GM23338 (cell line): ENCODE data around the gene PTPRE.

Experiments used
- CREB1 ChIP-seq: fragments of 250-450 bp; sonication (Bioruptor Pico); IDR thresholded peaks from 2 replicates; pipeline ENCODE4 v1.5.0; 2020; ENCODE audit warnings: low read depth, mild to moderate bottlenecking, moderate library complexity
- CTCF ChIP-seq, 2 experiments: fragments of 200-600 bp in 1 of 2; sonication (generic) in 1 of 2; conservative IDR thresholded peaks; 2 replicates each; pipeline versions ENCODE4 v1.5.1 to v1.6.1; 2016 to 2017; ENCODE audit warnings: antibody characterized with exemption in 2 of 2, low read depth in 2 of 2, mild to moderate bottlenecking in 2 of 2, moderate library complexity in 1 of 2
- ETS1 ChIP-seq: IDR thresholded peaks from 2 replicates; pipeline ENCODE4 v1.6.1; 2016; ENCODE audit warnings: antibody characterized with exemption
- EZH2 ChIP-seq: fragments of 200-600 bp; sonication (generic); IDR thresholded peaks from one replicate; pipeline ENCODE4 v1.8.0; 2017; ENCODE audit warnings: antibody characterized with exemption, mild to moderate bottlenecking, low read depth; ENCODE audit not compliant: unreplicated experiment
- EZH2phosphoT487 ChIP-seq: fragments of 200-600 bp; sonication (generic); IDR thresholded peaks from one replicate; pipeline ENCODE4 v1.8.1; 2018; ENCODE audit warnings: antibody characterized with exemption; ENCODE audit not compliant: unreplicated experiment
- JUNB ChIP-seq: IDR thresholded peaks from one replicate; pipeline ENCODE4 v1.6.1; 2016; ENCODE audit warnings: antibody characterized with exemption; ENCODE audit not compliant: unreplicated experiment
- NANOG ChIP-seq: IDR thresholded peaks from 2 replicates; pipeline ENCODE4 v1.6.1; 2016; ENCODE audit warnings: antibody characterized with exemption, borderline replicate concordance
- POLR2AphosphoS5 ChIP-seq: IDR thresholded peaks from 2 replicates; pipeline ENCODE4 v1.6.1; 2016; ENCODE audit warnings: antibody characterized with exemption, low read depth
- STAT1 ChIP-seq: IDR thresholded peaks from one replicate; pipeline ENCODE4 v1.6.1; 2016; ENCODE audit warnings: antibody characterized with exemption; ENCODE audit not compliant: unreplicated experiment
- ZNF114 ChIP-seq: fragments of 250-450 bp; sonication (Bioruptor Pico); IDR thresholded peaks from 2 replicates; pipeline ENCODE4 v1.5.0; 2020; ENCODE audit warnings: mild to moderate bottlenecking, moderate library complexity
- ZNF331 ChIP-seq: fragments of 250-450 bp; sonication (Bioruptor Pico); IDR thresholded peaks from 2 replicates; pipeline ENCODE4 v1.5.0; 2020; ENCODE audit warnings: low read depth, mild to moderate bottlenecking, moderate library complexity
- TF ChIP-seq, protein P1 (sequence below): IDR thresholded peaks from one replicate; pipeline ENCODE4 v1.6.1; 2018; ENCODE audit warnings: antibody characterized with exemption; ENCODE audit not compliant: unreplicated experiment

GRCh38 chr10:127892743-127893142 is 14.2 kb upstream of the PTPRE start, which contains the start of gene CLRN3:
- TF ChIP-seq, protein P1, sequence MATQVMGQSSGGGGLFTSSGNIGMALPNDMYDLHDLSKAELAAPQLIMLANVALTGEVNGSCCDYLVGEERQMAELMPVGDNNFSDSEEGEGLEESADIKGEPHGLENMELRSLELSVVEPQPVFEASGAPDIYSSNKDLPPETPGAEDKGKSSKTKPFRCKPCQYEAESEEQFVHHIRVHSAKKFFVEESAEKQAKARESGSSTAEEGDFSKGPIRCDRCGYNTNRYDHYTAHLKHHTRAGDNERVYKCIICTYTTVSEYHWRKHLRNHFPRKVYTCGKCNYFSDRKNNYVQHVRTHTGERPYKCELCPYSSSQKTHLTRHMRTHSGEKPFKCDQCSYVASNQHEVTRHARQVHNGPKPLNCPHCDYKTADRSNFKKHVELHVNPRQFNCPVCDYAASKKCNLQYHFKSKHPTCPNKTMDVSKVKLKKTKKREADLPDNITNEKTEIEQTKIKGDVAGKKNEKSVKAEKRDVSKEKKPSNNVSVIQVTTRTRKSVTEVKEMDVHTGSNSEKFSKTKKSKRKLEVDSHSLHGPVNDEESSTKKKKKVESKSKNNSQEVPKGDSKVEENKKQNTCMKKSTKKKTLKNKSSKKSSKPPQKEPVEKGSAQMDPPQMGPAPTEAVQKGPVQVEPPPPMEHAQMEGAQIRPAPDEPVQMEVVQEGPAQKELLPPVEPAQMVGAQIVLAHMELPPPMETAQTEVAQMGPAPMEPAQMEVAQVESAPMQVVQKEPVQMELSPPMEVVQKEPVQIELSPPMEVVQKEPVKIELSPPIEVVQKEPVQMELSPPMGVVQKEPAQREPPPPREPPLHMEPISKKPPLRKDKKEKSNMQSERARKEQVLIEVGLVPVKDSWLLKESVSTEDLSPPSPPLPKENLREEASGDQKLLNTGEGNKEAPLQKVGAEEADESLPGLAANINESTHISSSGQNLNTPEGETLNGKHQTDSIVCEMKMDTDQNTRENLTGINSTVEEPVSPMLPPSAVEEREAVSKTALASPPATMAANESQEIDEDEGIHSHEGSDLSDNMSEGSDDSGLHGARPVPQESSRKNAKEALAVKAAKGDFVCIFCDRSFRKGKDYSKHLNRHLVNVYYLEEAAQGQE, result no peak
- TF ChIP-seq CTCF (conservative IDR thresholded peaks at IDR 0.05; ENCODE audit: low read depth in 2 of 2) (no peak), ZNF114 (CRISPR knock-in tag) (no peak), JUNB (no peak), POLR2AphosphoS5 (no peak), ZNF331 (CRISPR knock-in tag) (no peak), EZH2phosphoT487 (no peak), EZH2 (no peak), STAT1 (no peak), CREB1 (CRISPR knock-in tag) (no peak), ETS1 (no peak), NANOG (no peak)
